Panc1 (cell line): Measurements from ENCODE around the gene MYO1B.

Experiments used
- TF ChIP-seq, protein P1 (sequence below): fragments of 450-650 bp; IDR thresholded peaks from 2 replicates; pipeline ENCODE4 v1.5.1; 2017; ENCODE audit warnings: mild to moderate bottlenecking
- TF ChIP-seq, protein P2 (sequence below), 2 experiments: IDR thresholded peaks; 2 replicates each; pipeline ENCODE4 v1.6.1; 2011 to 2012; ENCODE audit warnings: low read depth in 2 of 2, control low read depth in 1 of 2, low read length in 1 of 2, mild to moderate bottlenecking in 1 of 2, moderate library complexity in 1 of 2; ENCODE audit not compliant: insufficient read depth in 1 of 2

GRCh38 chr2:191312163-191312562, 67.0 kb downstream of the MYO1B start:
- TF ChIP-seq, protein P1, sequence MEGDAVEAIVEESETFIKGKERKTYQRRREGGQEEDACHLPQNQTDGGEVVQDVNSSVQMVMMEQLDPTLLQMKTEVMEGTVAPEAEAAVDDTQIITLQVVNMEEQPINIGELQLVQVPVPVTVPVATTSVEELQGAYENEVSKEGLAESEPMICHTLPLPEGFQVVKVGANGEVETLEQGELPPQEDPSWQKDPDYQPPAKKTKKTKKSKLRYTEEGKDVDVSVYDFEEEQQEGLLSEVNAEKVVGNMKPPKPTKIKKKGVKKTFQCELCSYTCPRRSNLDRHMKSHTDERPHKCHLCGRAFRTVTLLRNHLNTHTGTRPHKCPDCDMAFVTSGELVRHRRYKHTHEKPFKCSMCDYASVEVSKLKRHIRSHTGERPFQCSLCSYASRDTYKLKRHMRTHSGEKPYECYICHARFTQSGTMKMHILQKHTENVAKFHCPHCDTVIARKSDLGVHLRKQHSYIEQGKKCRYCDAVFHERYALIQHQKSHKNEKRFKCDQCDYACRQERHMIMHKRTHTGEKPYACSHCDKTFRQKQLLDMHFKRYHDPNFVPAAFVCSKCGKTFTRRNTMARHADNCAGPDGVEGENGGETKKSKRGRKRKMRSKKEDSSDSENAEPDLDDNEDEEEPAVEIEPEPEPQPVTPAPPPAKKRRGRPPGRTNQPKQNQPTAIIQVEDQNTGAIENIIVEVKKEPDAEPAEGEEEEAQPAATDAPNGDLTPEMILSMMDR = no peak
- TF ChIP-seq, protein P2, sequence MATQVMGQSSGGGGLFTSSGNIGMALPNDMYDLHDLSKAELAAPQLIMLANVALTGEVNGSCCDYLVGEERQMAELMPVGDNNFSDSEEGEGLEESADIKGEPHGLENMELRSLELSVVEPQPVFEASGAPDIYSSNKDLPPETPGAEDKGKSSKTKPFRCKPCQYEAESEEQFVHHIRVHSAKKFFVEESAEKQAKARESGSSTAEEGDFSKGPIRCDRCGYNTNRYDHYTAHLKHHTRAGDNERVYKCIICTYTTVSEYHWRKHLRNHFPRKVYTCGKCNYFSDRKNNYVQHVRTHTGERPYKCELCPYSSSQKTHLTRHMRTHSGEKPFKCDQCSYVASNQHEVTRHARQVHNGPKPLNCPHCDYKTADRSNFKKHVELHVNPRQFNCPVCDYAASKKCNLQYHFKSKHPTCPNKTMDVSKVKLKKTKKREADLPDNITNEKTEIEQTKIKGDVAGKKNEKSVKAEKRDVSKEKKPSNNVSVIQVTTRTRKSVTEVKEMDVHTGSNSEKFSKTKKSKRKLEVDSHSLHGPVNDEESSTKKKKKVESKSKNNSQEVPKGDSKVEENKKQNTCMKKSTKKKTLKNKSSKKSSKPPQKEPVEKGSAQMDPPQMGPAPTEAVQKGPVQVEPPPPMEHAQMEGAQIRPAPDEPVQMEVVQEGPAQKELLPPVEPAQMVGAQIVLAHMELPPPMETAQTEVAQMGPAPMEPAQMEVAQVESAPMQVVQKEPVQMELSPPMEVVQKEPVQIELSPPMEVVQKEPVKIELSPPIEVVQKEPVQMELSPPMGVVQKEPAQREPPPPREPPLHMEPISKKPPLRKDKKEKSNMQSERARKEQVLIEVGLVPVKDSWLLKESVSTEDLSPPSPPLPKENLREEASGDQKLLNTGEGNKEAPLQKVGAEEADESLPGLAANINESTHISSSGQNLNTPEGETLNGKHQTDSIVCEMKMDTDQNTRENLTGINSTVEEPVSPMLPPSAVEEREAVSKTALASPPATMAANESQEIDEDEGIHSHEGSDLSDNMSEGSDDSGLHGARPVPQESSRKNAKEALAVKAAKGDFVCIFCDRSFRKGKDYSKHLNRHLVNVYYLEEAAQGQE (IDR thresholded peaks at IDR 0.05; ENCODE audit: insufficient read depth in 1 of 2, low read depth in 2 of 2, low read length in 1 of 2) = no peak
